ENCODE data around the gene TMEM182.

DNA sequence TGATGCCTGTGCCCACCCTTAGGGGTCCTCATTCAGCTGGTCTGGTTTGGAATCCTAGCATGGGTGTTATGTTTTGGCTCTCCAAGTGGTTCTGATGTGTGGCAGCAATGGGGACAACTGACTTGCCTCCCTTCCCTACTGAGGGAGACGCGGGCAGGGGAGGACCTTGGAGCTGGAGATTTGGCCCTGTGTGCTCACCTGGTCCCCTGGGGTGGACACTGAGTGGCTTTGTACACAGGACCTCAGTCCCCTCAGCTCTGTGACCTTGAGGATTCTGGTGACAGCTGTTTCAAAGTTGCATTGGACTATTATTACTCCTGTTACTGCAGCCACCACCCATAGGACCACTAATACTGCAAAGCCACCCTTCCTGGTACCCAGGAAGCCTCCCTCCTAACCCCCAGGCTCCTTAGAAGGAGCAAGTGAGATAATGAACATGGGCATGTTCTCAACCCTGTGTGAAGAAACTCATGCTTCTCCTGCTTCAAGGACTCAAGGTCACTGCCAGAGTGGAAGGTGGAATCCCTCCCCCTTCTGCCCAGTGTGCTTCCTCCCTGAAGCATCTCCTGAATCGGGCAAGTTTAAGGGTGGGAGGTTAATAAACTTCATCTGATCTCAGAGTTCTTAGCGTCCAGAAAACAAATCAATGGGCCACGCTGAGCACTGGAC lies 26.5 kb downstream of the TMEM182 start:
- TF ChIP-seq, protein P1, sequence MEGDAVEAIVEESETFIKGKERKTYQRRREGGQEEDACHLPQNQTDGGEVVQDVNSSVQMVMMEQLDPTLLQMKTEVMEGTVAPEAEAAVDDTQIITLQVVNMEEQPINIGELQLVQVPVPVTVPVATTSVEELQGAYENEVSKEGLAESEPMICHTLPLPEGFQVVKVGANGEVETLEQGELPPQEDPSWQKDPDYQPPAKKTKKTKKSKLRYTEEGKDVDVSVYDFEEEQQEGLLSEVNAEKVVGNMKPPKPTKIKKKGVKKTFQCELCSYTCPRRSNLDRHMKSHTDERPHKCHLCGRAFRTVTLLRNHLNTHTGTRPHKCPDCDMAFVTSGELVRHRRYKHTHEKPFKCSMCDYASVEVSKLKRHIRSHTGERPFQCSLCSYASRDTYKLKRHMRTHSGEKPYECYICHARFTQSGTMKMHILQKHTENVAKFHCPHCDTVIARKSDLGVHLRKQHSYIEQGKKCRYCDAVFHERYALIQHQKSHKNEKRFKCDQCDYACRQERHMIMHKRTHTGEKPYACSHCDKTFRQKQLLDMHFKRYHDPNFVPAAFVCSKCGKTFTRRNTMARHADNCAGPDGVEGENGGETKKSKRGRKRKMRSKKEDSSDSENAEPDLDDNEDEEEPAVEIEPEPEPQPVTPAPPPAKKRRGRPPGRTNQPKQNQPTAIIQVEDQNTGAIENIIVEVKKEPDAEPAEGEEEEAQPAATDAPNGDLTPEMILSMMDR (IDR thresholded peaks at IDR 0.05): no peak
- TF ChIP-seq POLR2A (IDR thresholded peaks at IDR 0.05) (no peak), POLR2AphosphoS5 (IDR thresholded peaks at IDR 0.05; ENCODE audit: insufficient read depth in 1 of 2, low read depth in 1 of 2) (no peak)
